ENCODE results near the gene LHCGR. TPM values are rescaled to one million over a fixed set of nuclear protein-coding genes. Genes with fewer than 3 reads are reported as not detected.
A peak's percentile ranks its signal among the peaks of the same experiment; 100 is the strongest.

Gene LHCGR
- total and polyA plus RNA-seq, 2 experiments from 2014 or later: 0.45 to 0.66 TPM

DNA sequence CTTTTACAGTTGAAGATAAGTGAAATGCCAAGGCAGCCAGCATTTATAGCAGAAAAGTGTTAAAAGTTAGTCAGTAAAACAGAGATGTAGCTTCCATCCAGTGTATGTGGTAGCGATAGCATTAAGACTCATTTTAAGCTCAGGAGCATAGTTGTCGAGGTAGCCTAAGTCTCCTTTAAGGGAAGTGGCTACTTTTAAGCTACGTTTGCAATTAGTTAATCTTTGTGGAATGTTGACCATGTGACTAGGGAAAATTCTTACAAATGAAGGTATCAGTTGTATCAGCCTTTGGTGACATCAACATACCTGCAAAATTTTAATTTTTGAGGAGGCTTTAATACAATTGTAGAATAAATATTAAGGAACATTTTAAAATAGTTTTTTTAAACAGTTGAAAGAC is 61.9 kb downstream of the LHCGR start (continued):
- TF ChIP-seq, protein P1, sequence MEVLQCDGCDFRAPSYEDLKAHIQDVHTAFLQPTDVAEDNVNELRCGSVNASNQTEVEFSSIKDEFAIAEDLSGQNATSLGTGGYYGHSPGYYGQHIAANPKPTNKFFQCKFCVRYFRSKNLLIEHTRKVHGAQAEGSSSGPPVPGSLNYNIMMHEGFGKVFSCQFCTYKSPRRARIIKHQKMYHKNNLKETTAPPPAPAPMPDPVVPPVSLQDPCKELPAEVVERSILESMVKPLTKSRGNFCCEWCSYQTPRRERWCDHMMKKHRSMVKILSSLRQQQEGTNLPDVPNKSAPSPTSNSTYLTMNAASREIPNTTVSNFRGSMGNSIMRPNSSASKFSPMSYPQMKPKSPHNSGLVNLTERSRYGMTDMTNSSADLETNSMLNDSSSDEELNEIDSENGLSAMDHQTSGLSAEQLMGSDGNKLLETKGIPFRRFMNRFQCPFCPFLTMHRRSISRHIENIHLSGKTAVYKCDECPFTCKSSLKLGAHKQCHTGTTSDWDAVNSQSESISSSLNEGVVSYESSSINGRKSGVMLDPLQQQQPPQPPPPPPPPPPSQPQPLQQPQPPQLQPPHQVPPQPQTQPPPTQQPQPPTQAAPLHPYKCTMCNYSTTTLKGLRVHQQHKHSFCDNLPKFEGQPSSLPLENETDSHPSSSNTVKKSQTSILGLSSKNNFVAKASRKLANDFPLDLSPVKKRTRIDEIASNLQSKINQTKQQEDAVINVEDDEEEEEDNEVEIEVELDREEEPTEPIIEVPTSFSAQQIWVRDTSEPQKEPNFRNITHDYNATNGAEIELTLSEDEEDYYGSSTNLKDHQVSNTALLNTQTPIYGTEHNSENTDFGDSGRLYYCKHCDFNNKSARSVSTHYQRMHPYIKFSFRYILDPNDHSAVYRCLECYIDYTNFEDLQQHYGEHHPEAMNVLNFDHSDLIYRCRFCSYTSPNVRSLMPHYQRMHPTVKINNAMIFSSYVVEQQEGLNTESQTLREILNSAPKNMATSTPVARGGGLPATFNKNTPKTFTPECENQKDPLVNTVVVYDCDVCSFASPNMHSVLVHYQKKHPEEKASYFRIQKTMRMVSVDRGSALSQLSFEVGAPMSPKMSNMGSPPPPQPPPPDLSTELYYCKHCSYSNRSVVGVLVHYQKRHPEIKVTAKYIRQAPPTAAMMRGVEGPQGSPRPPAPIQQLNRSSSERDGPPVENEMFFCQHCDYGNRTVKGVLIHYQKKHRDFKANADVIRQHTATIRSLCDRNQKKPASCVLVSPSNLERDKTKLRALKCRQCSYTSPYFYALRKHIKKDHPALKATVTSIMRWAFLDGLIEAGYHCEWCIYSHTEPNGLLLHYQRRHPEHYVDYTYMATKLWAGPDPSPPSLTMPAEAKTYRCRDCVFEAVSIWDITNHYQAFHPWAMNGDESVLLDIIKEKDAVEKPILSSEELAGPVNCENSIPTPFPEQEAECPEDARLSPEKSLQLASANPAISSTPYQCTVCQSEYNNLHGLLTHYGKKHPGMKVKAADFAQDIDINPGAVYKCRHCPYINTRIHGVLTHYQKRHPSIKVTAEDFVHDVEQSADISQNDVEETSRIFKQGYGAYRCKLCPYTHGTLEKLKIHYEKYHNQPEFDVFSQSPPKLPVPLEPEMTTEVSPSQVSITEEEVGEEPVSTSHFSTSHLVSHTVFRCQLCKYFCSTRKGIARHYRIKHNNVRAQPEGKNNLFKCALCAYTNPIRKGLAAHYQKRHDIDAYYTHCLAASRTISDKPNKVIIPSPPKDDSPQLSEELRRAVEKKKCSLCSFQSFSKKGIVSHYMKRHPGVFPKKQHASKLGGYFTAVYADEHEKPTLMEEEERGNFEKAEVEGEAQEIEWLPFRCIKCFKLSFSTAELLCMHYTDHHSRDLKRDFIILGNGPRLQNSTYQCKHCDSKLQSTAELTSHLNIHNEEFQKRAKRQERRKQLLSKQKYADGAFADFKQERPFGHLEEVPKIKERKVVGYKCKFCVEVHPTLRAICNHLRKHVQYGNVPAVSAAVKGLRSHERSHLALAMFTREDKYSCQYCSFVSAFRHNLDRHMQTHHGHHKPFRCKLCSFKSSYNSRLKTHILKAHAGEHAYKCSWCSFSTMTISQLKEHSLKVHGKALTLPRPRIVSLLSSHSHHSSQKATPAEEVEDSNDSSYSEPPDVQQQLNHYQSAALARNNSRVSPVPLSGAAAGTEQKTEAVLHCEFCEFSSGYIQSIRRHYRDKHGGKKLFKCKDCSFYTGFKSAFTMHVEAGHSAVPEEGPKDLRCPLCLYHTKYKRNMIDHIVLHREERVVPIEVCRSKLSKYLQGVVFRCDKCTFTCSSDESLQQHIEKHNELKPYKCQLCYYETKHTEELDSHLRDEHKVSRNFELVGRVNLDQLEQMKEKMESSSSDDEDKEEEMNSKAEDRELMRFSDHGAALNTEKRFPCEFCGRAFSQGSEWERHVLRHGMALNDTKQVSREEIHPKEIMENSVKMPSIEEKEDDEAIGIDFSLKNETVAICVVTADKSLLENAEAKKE (CRISPR knock-in tag; IDR thresholded peaks at IDR 0.05): no peak
- TF ChIP-seq, protein P2, sequence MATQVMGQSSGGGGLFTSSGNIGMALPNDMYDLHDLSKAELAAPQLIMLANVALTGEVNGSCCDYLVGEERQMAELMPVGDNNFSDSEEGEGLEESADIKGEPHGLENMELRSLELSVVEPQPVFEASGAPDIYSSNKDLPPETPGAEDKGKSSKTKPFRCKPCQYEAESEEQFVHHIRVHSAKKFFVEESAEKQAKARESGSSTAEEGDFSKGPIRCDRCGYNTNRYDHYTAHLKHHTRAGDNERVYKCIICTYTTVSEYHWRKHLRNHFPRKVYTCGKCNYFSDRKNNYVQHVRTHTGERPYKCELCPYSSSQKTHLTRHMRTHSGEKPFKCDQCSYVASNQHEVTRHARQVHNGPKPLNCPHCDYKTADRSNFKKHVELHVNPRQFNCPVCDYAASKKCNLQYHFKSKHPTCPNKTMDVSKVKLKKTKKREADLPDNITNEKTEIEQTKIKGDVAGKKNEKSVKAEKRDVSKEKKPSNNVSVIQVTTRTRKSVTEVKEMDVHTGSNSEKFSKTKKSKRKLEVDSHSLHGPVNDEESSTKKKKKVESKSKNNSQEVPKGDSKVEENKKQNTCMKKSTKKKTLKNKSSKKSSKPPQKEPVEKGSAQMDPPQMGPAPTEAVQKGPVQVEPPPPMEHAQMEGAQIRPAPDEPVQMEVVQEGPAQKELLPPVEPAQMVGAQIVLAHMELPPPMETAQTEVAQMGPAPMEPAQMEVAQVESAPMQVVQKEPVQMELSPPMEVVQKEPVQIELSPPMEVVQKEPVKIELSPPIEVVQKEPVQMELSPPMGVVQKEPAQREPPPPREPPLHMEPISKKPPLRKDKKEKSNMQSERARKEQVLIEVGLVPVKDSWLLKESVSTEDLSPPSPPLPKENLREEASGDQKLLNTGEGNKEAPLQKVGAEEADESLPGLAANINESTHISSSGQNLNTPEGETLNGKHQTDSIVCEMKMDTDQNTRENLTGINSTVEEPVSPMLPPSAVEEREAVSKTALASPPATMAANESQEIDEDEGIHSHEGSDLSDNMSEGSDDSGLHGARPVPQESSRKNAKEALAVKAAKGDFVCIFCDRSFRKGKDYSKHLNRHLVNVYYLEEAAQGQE (IDR thresholded peaks at IDR 0.05; ENCODE audit: unreplicated experiment): no peak
- TF ChIP-seq STAT1 (IDR thresholded peaks at IDR 0.05; ENCODE audit: unreplicated experiment): no peak
- TF ChIP-seq CREB1 (CRISPR knock-in tag; IDR thresholded peaks at IDR 0.05; ENCODE audit: low read depth): no peak
- no peak for TF ChIP-seq ZNF114 (CRISPR knock-in tag; IDR thresholded peaks at IDR 0.05)

DNA sequence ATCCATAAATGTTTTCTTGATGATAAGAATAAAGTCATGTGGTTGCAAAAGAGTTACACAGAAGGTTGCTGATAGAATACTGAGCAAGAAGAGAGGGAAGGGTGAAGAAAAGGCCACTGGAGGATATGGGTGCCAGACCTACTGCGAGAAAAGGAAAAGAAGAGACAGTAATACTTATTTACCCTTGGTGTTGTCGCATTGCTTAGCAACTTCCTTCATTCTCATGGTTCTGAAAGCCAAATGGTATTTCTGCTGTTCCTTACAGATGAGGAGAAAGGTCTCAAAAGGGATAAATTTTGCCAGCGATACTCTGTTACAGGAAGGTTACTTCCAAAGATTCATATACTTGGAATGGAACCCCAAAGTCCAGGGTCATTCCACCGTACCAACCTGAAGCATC is 62.5 kb downstream of the LHCGR start:
- H3K27ac Mint-ChIP-seq: no peak overlapping the region
- Histone ChIP-seq H3K4me2 (no peak overlapping the region), H3K4me3 (no peak overlapping the region), H3K36me3 (ENCODE audit: insufficient read depth) (no peaks in the 10 kb centered on the region), H3K27me3 (ENCODE audit: insufficient read depth) (no peaks in the 10 kb centered on the region), H3K4me1 (ENCODE audit: insufficient read depth) (peaks cover 17% of the 10 kb centered on the region), H3F3A (replicated peaks; ENCODE audit: low read depth) (no peaks in the 10 kb centered on the region), H3K9me2 (ENCODE audit: insufficient read depth) (no peaks in the 10 kb centered on the region), H4K20me1 (replicated peaks; ENCODE audit: insufficient read depth) (no peaks in the 10 kb centered on the region), H3K27ac (ENCODE audit: low read depth) (no peak overlapping the region), H3K79me2 (replicated peaks; ENCODE audit: insufficient read depth) (no peaks in the 10 kb centered on the region), H2AFZ (no peak overlapping the region)
- peak; percentile 20 for DNase-seq (ENCODE audit: low spot score)
- peaks cover 1% of the 10 kb centered on the region for H3K27me3 Mint-ChIP-seq (ENCODE audit: insufficient read depth, low read depth, poor library complexity)
- H3K36me3 Mint-ChIP-seq (ENCODE audit: low read depth): no peaks in the 10 kb centered on the region
- H3K9me3 Mint-ChIP-seq: no peaks in the 10 kb centered on the region
- peaks cover 31% of the 10 kb centered on the region for H3K4me1 Mint-ChIP-seq
- H3K4me3 Mint-ChIP-seq: no peak overlapping the region
- no peak for ATAC-seq
- TF ChIP-seq, protein P3, sequence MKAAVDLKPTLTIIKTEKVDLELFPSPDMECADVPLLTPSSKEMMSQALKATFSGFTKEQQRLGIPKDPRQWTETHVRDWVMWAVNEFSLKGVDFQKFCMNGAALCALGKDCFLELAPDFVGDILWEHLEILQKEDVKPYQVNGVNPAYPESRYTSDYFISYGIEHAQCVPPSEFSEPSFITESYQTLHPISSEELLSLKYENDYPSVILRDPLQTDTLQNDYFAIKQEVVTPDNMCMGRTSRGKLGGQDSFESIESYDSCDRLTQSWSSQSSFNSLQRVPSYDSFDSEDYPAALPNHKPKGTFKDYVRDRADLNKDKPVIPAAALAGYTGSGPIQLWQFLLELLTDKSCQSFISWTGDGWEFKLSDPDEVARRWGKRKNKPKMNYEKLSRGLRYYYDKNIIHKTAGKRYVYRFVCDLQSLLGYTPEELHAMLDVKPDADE (IDR thresholded peaks at IDR 0.05): no peak
- TF ChIP-seq POLR2AphosphoS5 (IDR thresholded peaks at IDR 0.05; ENCODE audit: low read depth): no peak
- no peak for TF ChIP-seq CREB1 (CRISPR knock-in tag; IDR thresholded peaks at IDR 0.05; ENCODE audit: low read depth)
- TF ChIP-seq, protein P2 (IDR thresholded peaks at IDR 0.05; ENCODE audit: unreplicated experiment): no peak
- no peak for TF ChIP-seq EZH2phosphoT487 (IDR thresholded peaks at IDR 0.05; ENCODE audit: unreplicated experiment)
- TF ChIP-seq STAT1 (IDR thresholded peaks at IDR 0.05; ENCODE audit: unreplicated experiment): no peak
- TF ChIP-seq ZNF331 (CRISPR knock-in tag; IDR thresholded peaks at IDR 0.05; ENCODE audit: low read depth): no peak

All from GM23338 (cell line).